Testis (tissue), 2 donors: ENCODE data around the gene MAPK8IP3.

Source experiments
- POLR2A ChIP-seq: fragments of 450-650 bp; IDR thresholded peaks from one replicate; pipeline ENCODE4 v1.6.1; 2017; ENCODE audit warnings: antibody characterized with exemption, mild to moderate bottlenecking, moderate library complexity
- TF ChIP-seq, protein P1 (sequence below), 3 experiments: fragments of 450-650 bp in 2 of 3; fragments of 200-600 bp in 1 of 3; sonication (generic) in 1 of 3; IDR thresholded peaks; one replicate each; pipeline ENCODE4 v1.5.1; 2016 to 2019; ENCODE audit warnings: antibody characterized with exemption in 3 of 3, mild to moderate bottlenecking in 2 of 3, moderate library complexity in 1 of 3

- TF ChIP-seq, protein P1, sequence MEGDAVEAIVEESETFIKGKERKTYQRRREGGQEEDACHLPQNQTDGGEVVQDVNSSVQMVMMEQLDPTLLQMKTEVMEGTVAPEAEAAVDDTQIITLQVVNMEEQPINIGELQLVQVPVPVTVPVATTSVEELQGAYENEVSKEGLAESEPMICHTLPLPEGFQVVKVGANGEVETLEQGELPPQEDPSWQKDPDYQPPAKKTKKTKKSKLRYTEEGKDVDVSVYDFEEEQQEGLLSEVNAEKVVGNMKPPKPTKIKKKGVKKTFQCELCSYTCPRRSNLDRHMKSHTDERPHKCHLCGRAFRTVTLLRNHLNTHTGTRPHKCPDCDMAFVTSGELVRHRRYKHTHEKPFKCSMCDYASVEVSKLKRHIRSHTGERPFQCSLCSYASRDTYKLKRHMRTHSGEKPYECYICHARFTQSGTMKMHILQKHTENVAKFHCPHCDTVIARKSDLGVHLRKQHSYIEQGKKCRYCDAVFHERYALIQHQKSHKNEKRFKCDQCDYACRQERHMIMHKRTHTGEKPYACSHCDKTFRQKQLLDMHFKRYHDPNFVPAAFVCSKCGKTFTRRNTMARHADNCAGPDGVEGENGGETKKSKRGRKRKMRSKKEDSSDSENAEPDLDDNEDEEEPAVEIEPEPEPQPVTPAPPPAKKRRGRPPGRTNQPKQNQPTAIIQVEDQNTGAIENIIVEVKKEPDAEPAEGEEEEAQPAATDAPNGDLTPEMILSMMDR (IDR thresholded peaks at IDR 0.05) = no peak
- TF ChIP-seq POLR2A = no peak
These were observed 65.3 kb downstream of the MAPK8IP3 start, which contains the start of gene NME3 for GRCh38 chr16:1771188-1771863.
